HG02571 (cell line): Measurements from ENCODE around the gene RTTN.

Experiments
- ATAC-seq: cut with Tn5 transposase; IDR thresholded peaks from one replicate; pipeline ENCODE4 v1.9.1; 2021; ENCODE audit warnings: mild to moderate bottlenecking, moderate library complexity; ENCODE audit not compliant: unreplicated experiment

RTTN gene

DNA sequence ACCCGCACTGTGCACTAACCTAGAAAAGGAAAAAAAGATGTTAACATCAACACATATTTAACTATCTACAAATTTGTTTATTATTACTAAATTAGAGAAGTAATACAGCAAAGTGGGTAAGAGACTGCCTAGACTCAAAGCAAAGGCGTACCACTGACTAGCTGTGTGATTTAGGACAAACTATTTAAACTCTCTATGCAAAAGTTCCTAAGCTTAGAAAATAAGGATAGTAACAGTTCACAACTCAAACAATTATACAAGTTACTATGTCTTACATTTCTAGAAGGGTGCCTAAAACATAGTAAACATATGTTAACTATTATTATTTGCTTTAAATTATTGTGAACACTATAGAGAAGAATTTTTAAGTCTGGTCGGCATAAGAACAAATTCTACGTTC, 119.4 kb downstream of the RTTN start:
- ATAC-seq, result no peak

GRCh38 chr18:70085641-70086040, 119.8 kb downstream of the RTTN start:
- no peak for ATAC-seq

GRCh38 chr18:70082430-70082829, 123.1 kb downstream of the RTTN start:
- ATAC-seq, result no peak

DNA sequence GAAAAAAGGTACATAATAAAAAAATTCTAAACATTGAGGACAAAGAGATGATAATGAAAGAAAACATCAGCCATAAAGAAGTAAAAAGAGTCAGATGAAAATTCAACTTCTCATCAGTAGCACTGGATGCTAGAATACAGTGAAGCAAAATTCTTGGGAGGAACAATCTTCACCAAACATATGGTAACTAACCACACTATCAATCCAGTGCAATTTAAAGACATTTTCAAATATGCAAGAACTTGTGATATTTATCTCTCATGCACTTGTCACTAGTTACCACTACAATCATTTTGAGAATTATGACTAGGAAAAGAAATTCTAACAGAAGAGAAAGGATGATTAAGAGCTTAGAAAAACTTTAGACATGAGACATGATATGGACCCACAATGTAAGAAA, 127.4 kb downstream of the RTTN start:
- no peak for ATAC-seq

DNA sequence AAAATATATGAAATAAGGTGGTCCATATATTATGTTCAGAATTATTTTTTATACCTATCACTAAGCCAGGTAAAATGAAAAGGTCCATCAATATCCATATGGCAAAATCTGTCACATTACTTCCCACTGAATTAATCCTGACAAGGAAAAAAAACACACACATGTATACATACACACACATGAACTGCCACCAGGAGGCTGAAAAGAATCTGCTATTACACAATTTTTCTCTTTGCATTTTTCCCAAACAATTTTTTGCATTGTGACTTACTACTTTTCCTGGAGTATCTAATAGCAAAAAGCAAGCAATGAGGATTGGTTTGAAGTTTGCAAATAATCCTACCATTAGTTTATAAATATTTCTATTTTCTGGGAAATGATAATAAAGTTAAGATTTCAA, 129.6 kb downstream of the RTTN start:
- no peak for ATAC-seq

- ATAC-seq, result no peak
Measured at GRCh38 chr18:70074116-70074515, 131.4 kb downstream of the RTTN start.

DNA sequence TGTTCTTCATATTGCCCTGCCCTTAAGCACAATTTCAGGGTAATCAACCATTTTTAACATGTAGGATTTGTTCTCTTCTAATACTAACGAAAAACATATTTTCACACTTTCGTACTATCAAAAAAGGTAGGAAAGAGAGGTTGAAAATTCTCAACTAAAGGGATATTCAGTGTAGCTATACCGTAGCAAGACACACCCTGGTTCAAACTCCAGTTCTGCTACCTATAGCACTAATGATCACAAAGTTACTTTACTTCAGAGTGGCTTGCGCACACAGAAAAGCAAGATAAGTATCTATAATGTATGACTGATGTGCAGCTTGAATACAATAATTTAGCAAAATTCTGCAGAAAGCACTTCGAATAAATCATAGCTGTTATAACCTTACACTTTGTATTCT, 132.1 kb downstream of the RTTN start:
- no peak for ATAC-seq

GRCh38 chr18:70072678-70073077, 132.8 kb downstream of the RTTN start:
- ATAC-seq, result no peak

DNA sequence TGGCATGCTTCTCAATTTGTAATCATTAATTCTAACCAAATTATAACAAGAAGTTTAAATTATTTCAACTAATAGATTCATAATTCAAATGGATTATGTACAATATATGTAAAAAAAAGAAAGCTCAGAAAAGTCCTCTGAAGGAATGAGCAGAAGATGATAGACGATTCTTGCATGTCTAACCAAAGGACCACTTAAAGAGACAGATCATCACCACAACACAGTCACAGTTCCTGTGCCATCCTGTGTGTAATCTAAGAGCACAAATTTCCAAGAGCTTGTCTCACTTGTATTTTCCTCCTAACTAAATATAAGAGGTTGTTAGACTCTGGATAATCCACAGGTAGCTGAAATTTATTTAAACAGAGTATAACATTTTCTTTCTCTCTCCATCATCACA, 135.5 kb downstream of the RTTN start:
- no peak for ATAC-seq

- no peak for ATAC-seq
Measured at GRCh38 chr18:70069382-70069781, 136.1 kb downstream of the RTTN start.

- no peak for ATAC-seq
Measured at GRCh38 chr18:70068981-70069380, 136.5 kb downstream of the RTTN start.

- ATAC-seq, result no peak
Measured at GRCh38 chr18:70059684-70060083, 145.8 kb downstream of the RTTN start.

- peak; percentile 99 for ATAC-seq
Measured at GRCh38 chr18:70058916-70059315, 146.6 kb downstream of the RTTN start.

GRCh38 chr18:70047931-70048603, 157.4 kb downstream of the RTTN start:
- no peak for ATAC-seq

DNA sequence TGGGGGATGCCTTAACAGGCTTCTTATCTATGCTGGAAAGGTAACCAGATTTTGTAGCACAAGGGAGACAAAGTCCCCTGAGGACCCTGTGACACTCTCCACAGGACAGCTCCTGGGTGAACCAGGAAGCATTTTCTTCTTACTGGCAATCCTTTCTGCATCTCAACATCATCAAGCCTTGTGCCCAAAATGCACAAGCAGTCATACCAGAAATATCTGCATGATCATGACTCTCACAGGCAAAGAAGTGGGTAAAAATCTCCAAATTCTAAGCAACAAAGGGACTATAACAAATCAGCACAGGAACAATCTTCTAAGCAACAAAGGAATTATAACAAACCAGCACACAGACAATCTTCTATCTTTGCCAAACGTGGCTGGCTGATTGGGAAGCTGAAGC, 158.7 kb downstream of the RTTN start:
- ATAC-seq, result no peak

DNA sequence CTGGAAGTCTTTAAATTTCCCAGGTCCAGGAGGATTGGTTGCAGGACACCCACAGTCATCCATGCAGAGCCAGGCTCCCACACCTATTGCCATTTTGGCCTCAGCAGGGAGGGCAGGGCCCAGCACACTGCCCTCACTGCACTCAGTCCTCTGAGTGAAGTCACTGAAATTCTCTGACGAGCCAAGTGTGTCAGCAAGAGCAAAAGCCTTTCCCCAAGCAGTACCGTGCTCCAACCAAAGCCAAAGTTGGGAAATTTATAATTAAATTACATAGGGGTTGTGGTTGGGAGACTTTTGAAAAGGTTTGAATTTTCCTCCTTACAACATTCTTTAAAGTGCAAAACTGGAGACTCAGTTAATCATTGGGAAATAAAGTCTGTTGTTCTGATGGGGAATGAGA, 159.3 kb downstream of the RTTN start:
- ATAC-seq, result no peak

DNA sequence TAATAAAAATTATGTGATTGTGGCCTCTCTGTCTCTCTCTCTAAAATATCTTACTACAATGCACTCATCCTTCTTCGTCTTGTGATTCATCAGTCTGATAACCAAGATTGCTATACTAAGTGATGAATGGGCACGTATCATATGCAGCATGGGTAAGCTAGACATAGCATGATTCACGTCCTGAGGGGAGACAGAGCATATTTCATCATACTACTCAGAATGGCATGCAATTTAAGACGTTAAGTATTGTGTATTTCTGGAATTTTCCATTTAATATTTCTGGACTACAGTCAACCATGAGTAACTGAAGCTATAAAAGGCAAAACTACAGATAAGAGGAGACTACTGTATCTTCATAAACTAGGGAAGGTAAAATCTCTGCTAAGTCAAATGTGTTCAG, 160.9 kb downstream of the RTTN start:
- no peak for ATAC-seq

DNA sequence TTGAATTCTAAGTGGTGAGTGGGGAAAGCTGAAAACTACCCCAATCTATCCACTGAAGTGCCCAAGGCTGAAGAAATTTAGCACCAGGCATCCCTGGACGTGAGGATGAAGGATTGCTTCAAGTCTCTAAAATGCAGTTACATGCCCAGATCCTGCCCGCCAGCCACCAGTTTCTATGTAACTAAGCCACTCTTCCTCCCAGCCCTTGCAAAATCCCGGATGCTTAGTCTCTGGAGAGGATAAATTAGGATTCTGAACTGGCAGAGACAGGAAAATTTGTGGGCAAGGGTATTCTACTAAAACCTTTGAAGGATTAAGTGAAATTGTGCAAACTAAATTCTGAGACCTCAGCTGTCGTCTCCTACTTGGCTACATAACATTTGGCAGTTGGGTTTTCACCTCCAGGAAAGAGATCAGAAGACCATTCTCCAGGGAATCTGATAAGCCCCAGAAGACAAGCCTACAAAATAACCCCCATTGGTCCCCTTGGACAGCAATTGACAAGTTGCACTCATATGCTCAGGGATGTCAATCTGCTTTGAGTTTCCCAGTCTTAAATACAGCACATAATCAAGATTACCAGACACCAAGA, 163.9 kb downstream of the RTTN start:
- no peak for ATAC-seq

DNA sequence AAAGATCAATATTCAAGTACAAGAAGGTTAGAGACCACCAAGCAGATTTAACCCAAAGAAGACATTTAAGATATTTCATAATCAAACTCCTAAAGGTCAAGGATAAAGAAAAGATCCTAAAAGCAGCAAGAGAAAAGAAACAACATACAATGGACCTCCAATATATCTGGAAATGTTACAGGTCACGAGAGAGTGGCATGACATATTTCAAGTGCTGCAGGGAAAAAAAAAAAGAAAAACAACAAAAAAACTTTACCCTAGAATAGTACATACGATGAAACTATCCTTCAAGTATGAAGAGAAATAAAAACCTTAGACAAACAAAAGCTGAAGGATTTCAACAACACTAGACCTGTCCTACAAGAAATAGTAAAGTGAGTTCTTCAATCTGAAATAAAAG, 166.3 kb downstream of the RTTN start:
- ATAC-seq, result no peak

GRCh38 chr18:70037431-70038061, 167.9 kb downstream of the RTTN start:
- peak; percentile 36 for ATAC-seq

GRCh38 chr18:70036771-70037347, 168.6 kb downstream of the RTTN start:
- ATAC-seq, result peak; percentile 98

GRCh38 chr18:70036168-70036567, 169.3 kb downstream of the RTTN start:
- ATAC-seq, result no peak
